HUES64 (cell line): ENCODE measurements around the gene FGD1.
A peak's percentile ranks its signal among the peaks of the same experiment; 100 is the strongest.

Experiments
- H3K27ac ChIP-seq: 2 replicates; pipeline ENCODE4 v1.7.0; 2013; ENCODE audit warnings: low read depth, low read length, inconsistent platforms
- H3K27me3 ChIP-seq: 2 replicates; pipeline ENCODE4 v1.6.1; 2013; ENCODE audit warnings: mild to moderate bottlenecking, low read length; ENCODE audit not compliant: insufficient read depth
- H3K36me3 ChIP-seq: 2 replicates; pipeline ENCODE4 v1.6.1; 2013; ENCODE audit warnings: mild to moderate bottlenecking, low read length; ENCODE audit not compliant: insufficient read depth
- H3K4me1 ChIP-seq: 2 replicates; pipeline ENCODE4 v1.6.1; 2013; ENCODE audit warnings: mild to moderate bottlenecking, low read length, moderate library complexity; ENCODE audit not compliant: insufficient read depth
- H3K4me3 ChIP-seq: 2 replicates; pipeline ENCODE4 v1.5.1; 2013; ENCODE audit warnings: mild to moderate bottlenecking, low read length, moderate library complexity
- H3K9ac ChIP-seq: 2 replicates; pipeline ENCODE4 v1.6.1; 2013; ENCODE audit warnings: mild to moderate bottlenecking, low read depth, low read length
- H3K9me3 ChIP-seq: 2 replicates; pipeline ENCODE4 v1.6.1; 2013; ENCODE audit warnings: low read depth, low read length; ENCODE audit not compliant: insufficient read depth
- WGBS: fragments of 150-250, 120-280 bp; methylation state at CpG from one replicate; pipeline ENCODE4 v1.1.7; 2013; ENCODE audit warnings: missing lambda C conversion rate; 5-methylcytosine and 5-hydroxymethylcytosine counted together

Gene FGD1

GRCh38 chrX:54470054-54470760 is 25.8 kb downstream of the FGD1 start:
- H3K36me3 ChIP-seq: peaks cover 41% of the 10 kb centered on the region
- H3K9me3 ChIP-seq: no peaks in the 10 kb centered on the region
- H3K9ac ChIP-seq: no peak overlapping the region
- H3K27ac ChIP-seq: no peak overlapping the region
- WGBS: 95% methylated on average over 21 of the region's 21 CpGs
- no peaks in the 10 kb centered on the region for H3K4me1 ChIP-seq
- H3K27me3 ChIP-seq: no peaks in the 10 kb centered on the region
- no peak overlapping the region for H3K4me3 ChIP-seq

DNA sequence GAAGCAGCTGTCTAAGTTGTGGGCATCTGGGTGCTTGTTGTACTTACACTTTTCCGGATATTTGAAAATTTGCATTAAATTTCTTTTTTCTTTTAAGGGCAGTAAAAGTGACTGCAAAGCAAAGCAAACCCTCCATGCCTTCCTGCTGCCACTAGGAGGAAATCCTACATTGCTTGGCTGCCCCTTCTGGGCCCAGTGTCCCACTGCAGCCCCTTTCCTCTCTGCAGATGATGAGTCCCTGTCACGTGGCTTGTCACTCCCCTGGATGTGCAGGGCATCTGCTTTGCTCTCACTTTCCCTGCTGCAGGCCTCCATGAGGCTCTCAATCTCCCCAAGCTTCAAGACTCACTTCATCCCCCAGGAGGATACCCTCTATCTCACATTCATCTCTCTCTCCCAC is 43.1 kb downstream of the FGD1 start:
- Histone ChIP-seq H3K4me3 (no peak overlapping the region), H3K36me3 (peaks cover 43% of the 10 kb centered on the region), H3K4me1 (no peaks in the 10 kb centered on the region), H3K9me3 (no peaks in the 10 kb centered on the region), H3K27ac (no peak overlapping the region), H3K9ac (no peak overlapping the region), H3K27me3 (no peaks in the 10 kb centered on the region)
- WGBS: 61% methylated on average over 2 of the region's 2 CpGs

DNA sequence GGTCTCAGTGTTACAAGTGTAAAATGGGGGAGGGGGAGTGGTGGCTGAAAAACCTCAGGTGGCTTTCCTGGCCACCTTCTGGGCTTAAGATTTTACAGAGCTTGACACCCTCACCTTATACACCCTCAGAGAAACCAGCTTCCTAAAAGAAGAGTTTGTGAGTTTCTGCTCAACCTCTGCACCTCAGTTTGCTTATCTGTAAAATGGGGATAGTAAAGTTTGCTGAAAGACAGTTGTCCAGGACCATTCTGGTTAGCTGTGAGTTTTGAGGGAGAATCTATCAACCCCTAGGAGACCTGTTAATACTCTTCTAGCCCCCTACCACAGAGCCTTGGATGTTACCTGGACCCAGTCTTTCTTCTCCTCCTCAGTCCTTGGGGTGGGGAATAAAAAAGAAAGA is 46.1 kb downstream of the FGD1 start:
- peaks cover 38% of the 10 kb centered on the region for H3K36me3 ChIP-seq
- no peak overlapping the region for H3K4me3 ChIP-seq
- no peak overlapping the region for H3K27ac ChIP-seq
- no peak overlapping the region for H3K9ac ChIP-seq
- no peaks in the 10 kb centered on the region for H3K9me3 ChIP-seq
- no peaks in the 10 kb centered on the region for H3K4me1 ChIP-seq
- H3K27me3 ChIP-seq: no peaks in the 10 kb centered on the region

- H3K27ac ChIP-seq: no peak overlapping the region
- no peak overlapping the region for H3K9ac ChIP-seq
- H3K4me3 ChIP-seq: no peak overlapping the region
- H3K36me3 ChIP-seq: peaks cover 45% of the 10 kb centered on the region
- no peaks in the 10 kb centered on the region for H3K4me1 ChIP-seq
- 80% methylated on average over 5 of the region's 5 CpGs for WGBS
- H3K27me3 ChIP-seq: no peaks in the 10 kb centered on the region
- H3K9me3 ChIP-seq: no peaks in the 10 kb centered on the region
These were observed 48.6 kb downstream of the FGD1 start for GRCh38 chrX:54447461-54447860.

DNA sequence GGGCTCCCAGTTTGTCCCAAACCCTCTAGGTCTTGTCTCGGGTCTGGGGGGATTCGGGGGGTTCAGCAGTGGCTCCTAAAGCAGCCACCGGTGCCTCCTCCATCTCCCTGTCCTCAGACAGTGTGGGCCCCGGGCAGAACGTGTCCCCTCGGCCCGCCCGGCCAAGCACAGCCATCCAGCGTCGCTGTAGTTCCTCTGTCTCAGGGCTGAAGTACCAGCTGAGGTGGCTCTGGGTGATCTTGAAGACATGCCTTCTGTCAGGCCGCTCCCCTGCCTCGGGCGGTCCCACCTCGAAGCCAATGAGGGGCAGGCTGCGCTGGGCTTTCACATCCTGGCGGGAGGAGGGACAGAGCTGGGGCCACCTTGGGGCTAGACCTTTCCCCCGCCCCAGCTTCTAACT is 50.0 kb downstream of the FGD1 start:
- Histone ChIP-seq H3K4me1 (peaks cover 5% of the 10 kb centered on the region; the same call in 1 of the 2 replicates), H3K27me3 (no peaks in the 10 kb centered on the region), H3K36me3 (peaks cover 50% of the 10 kb centered on the region), H3K27ac (0 out of 2 replicates have a peak overlapping the region, but pooled peaks have one; percentile 30), H3K4me3 (no peak overlapping the region), H3K9ac (no peak overlapping the region), H3K9me3 (no peaks in the 10 kb centered on the region)
- 56% methylated on average over 17 of the region's 17 CpGs for WGBS

- peaks cover 45% of the 10 kb centered on the region for H3K36me3 ChIP-seq
- no peak overlapping the region for H3K27ac ChIP-seq
- no peak overlapping the region for H3K9ac ChIP-seq
- H3K9me3 ChIP-seq: no peaks in the 10 kb centered on the region
- no peaks in the 10 kb centered on the region for H3K27me3 ChIP-seq
- H3K4me1 ChIP-seq: peaks cover 5% of the 10 kb centered on the region; the same call in 1 of the 2 replicates
- WGBS: 90% methylated on average over 6 of the region's 6 CpGs
- no peak overlapping the region for H3K4me3 ChIP-seq
These were observed 51.3 kb downstream of the FGD1 start for GRCh38 chrX:54444752-54445151.

GRCh38 chrX:54442790-54443189 is 53.2 kb downstream of the FGD1 start:
- Histone ChIP-seq H3K27ac (no peak overlapping the region), H3K9ac (no peak overlapping the region), H3K4me3 (no peak overlapping the region), H3K9me3 (no peaks in the 10 kb centered on the region), H3K4me1 (peaks cover 5% of the 10 kb centered on the region; the same call in 1 of the 2 replicates), H3K27me3 (no peaks in the 10 kb centered on the region), H3K36me3 (peaks cover 34% of the 10 kb centered on the region)

- Histone ChIP-seq H3K4me3 (peak within 1 kb of the TSS; percentile 91), H3K9ac (peak within 1 kb of the TSS; percentile 92), H3K27ac (peak within 1 kb of the TSS; percentile 60; the same call in 1 of the 2 replicates), H3K4me1 (peaks cover 5% of the 10 kb centered on the region; the same call in 1 of the 2 replicates), H3K27me3 (no peaks in the 10 kb centered on the region), H3K36me3 (peaks cover 26% of the 10 kb centered on the region), H3K9me3 (no peaks in the 10 kb centered on the region)
- under 1% methylated on average over 40 of the region's 40 CpGs for WGBS
These were observed 55.8 kb downstream of the FGD1 start, which contains the start of gene TSR2 for GRCh38 chrX:54439960-54440871. TSS of gene TSR2 (plus strand) at chrX:54440404. CDS start at chrX:54440422, 18 bp downstream.

DNA sequence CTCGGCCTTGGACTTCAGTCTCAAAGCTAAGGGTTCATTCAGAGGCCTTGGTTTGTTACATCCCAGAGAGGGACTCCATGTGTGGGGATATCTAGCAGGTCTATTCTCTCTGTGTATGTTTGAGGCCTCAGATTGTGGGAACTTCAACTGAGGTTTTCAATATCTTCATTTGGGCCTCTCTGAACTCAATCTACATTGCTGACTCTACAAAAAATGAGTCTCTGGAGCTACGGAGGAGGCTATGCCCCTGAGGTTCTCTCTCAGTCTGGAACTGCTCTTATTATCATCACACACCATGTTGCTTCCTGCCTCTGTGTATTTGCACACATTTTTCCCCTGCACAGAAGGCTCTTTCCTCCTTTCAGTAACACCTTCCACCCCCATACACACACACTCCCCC is 60.9 kb downstream of the FGD1 start:
- 86% methylated on average over 2 of the region's 2 CpGs for WGBS
- no peaks in the 10 kb centered on the region for H3K9me3 ChIP-seq
- no peaks in the 10 kb centered on the region for H3K36me3 ChIP-seq
- H3K27me3 ChIP-seq: no peaks in the 10 kb centered on the region
- H3K4me3 ChIP-seq: no peak overlapping the region
- H3K27ac ChIP-seq: no peak overlapping the region
- H3K4me1 ChIP-seq: no peaks in the 10 kb centered on the region
- H3K9ac ChIP-seq: no peak overlapping the region

DNA sequence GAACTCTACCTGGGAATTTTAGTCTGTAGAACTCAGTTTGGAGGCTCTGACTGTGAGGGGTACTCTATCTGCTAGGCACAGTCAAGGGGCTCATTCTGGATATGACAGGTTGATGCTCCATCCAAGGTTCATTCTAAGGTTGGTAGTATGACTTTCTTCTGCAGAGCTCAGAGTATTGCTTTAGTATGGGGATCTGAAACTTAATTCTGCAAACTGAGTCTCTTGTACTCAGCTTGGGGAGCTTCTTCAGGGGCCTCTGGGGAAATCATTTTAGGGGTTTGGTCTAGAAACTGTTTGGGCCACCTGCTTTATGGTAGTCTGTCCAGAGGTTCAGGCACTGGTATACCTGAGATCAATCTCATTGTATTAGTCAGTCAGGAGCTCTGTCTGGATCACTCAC is 65.5 kb downstream of the FGD1 start:
- H3K4me1 ChIP-seq: no peaks in the 10 kb centered on the region
- H3K4me3 ChIP-seq: no peak overlapping the region
- H3K27me3 ChIP-seq: no peaks in the 10 kb centered on the region
- H3K9me3 ChIP-seq: no peaks in the 10 kb centered on the region
- no peak overlapping the region for H3K27ac ChIP-seq
- H3K36me3 ChIP-seq: no peaks in the 10 kb centered on the region
- H3K9ac ChIP-seq: no peak overlapping the region

- no peaks in the 10 kb centered on the region for H3K27me3 ChIP-seq
- WGBS: 91% methylated on average over 2 of the region's 2 CpGs
- H3K9ac ChIP-seq: no peak overlapping the region
- H3K9me3 ChIP-seq: no peaks in the 10 kb centered on the region
- H3K36me3 ChIP-seq: no peaks in the 10 kb centered on the region
- H3K27ac ChIP-seq: no peak overlapping the region
- no peaks in the 10 kb centered on the region for H3K4me1 ChIP-seq
- H3K4me3 ChIP-seq: no peak overlapping the region
These were observed 68.1 kb downstream of the FGD1 start for GRCh38 chrX:54427837-54428424.
